HL-60 (cell line): ENCODE results near the gene SF3B3.

ENCODE experiments used
- POLR2AphosphoS5 ChIP-seq: IDR thresholded peaks from 2 replicates; pipeline ENCODE4 v1.6.1; 2012; ENCODE audit warnings: low read depth
- SPI1 ChIP-seq: IDR thresholded peaks from 2 replicates; pipeline ENCODE4 v1.6.1; 2012; ENCODE audit warnings: low read depth, mild to moderate bottlenecking, borderline replicate concordance
- TF ChIP-seq, protein P1 (sequence below): IDR thresholded peaks from one replicate; pipeline ENCODE4 v1.5.1; 2011; ENCODE audit warnings: low read length, control low read depth, inconsistent platforms; ENCODE audit not compliant: insufficient read depth
- TF ChIP-seq, protein P2 (sequence below): IDR thresholded peaks from 2 replicates; pipeline ENCODE4 v1.6.1; 2012; ENCODE audit warnings: low read depth; ENCODE audit not compliant: insufficient replicate concordance

DNA sequence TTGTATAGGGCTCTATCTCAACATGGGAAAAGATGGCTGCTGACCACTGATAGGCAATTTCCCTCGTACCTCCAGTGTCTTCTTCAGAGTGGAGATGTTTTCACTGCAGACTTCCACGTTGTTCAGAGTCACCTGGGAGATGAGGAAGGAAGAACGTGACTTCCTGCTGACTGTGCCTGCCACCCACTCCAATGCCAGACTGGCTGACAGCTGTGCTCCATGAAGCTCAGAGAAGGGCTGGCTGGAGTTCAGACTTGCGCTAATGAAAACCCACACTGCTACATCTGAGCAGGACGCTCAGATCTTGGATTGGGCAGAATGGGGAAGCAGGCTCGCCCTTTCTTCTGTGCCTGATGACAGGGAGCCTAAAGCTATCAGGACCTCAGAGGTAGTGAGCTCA lies 33.4 kb upstream of the SF3B3 start:
- TF ChIP-seq POLR2AphosphoS5 (no peak), SPI1 (no peak)
- TF ChIP-seq, protein P1, sequence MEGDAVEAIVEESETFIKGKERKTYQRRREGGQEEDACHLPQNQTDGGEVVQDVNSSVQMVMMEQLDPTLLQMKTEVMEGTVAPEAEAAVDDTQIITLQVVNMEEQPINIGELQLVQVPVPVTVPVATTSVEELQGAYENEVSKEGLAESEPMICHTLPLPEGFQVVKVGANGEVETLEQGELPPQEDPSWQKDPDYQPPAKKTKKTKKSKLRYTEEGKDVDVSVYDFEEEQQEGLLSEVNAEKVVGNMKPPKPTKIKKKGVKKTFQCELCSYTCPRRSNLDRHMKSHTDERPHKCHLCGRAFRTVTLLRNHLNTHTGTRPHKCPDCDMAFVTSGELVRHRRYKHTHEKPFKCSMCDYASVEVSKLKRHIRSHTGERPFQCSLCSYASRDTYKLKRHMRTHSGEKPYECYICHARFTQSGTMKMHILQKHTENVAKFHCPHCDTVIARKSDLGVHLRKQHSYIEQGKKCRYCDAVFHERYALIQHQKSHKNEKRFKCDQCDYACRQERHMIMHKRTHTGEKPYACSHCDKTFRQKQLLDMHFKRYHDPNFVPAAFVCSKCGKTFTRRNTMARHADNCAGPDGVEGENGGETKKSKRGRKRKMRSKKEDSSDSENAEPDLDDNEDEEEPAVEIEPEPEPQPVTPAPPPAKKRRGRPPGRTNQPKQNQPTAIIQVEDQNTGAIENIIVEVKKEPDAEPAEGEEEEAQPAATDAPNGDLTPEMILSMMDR = no peak
- TF ChIP-seq, protein P2, sequence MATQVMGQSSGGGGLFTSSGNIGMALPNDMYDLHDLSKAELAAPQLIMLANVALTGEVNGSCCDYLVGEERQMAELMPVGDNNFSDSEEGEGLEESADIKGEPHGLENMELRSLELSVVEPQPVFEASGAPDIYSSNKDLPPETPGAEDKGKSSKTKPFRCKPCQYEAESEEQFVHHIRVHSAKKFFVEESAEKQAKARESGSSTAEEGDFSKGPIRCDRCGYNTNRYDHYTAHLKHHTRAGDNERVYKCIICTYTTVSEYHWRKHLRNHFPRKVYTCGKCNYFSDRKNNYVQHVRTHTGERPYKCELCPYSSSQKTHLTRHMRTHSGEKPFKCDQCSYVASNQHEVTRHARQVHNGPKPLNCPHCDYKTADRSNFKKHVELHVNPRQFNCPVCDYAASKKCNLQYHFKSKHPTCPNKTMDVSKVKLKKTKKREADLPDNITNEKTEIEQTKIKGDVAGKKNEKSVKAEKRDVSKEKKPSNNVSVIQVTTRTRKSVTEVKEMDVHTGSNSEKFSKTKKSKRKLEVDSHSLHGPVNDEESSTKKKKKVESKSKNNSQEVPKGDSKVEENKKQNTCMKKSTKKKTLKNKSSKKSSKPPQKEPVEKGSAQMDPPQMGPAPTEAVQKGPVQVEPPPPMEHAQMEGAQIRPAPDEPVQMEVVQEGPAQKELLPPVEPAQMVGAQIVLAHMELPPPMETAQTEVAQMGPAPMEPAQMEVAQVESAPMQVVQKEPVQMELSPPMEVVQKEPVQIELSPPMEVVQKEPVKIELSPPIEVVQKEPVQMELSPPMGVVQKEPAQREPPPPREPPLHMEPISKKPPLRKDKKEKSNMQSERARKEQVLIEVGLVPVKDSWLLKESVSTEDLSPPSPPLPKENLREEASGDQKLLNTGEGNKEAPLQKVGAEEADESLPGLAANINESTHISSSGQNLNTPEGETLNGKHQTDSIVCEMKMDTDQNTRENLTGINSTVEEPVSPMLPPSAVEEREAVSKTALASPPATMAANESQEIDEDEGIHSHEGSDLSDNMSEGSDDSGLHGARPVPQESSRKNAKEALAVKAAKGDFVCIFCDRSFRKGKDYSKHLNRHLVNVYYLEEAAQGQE = no peak
